Loucy (cell line): ENCODE data around the gene IKZF5.

Experiments
- H2AFZ ChIP-seq: fragments of 200-600 bp; sonication (generic); 2 replicates; pipeline ENCODE4 v1.6.0; 2016; ENCODE audit warnings: antibody characterized with exemption, mild to moderate bottlenecking, low read length, moderate library complexity
- H3F3A ChIP-seq: fragments of 200-600 bp; 2 replicates; pipeline ENCODE4 v1.6.0; 2016; ENCODE audit warnings: antibody characterized with exemption, low read depth, mild to moderate bottlenecking
- H3K27me3 ChIP-seq: fragments of 200-600 bp; sonication (generic); 2 replicates; pipeline ENCODE4 v1.6.1; 2014; ENCODE audit warnings: low read length, mild to moderate bottlenecking; ENCODE audit not compliant: insufficient read depth, poor library complexity, severe bottlenecking
- H3K36me3 ChIP-seq: fragments of 200-600 bp; sonication (generic); 2 replicates; pipeline ENCODE4 v1.6.1; 2016; ENCODE audit warnings: low read length; ENCODE audit not compliant: insufficient read depth
- H3K4me1 ChIP-seq: fragments of 200-600 bp; sonication (generic); 2 replicates; pipeline ENCODE4 v1.5.1; 2014; ENCODE audit warnings: low read length, mild to moderate bottlenecking; ENCODE audit not compliant: insufficient read depth, poor library complexity, severe bottlenecking
- H3K4me2 ChIP-seq: fragments of 200-600 bp; sonication (generic); 2 replicates; pipeline ENCODE4 v1.6.0; 2014; ENCODE audit warnings: antibody characterized with exemption, low read length, low read depth, mild to moderate bottlenecking; ENCODE audit not compliant: poor library complexity, severe bottlenecking
- H3K4me3 ChIP-seq: fragments of 200-600 bp; sonication (generic); 2 replicates; pipeline ENCODE4 v1.5.1; 2014; ENCODE audit warnings: low read length, mild to moderate bottlenecking, mixed read lengths; ENCODE audit not compliant: poor library complexity, severe bottlenecking
- H3K79me2 ChIP-seq: fragments of 200-600 bp; sonication (generic); 2 replicates; pipeline ENCODE4 v1.6.1; 2014; ENCODE audit warnings: low read length; ENCODE audit not compliant: insufficient read depth
- H3K9ac ChIP-seq: fragments of 200-600 bp; sonication (generic); 2 replicates; pipeline ENCODE4 v1.6.0; 2014; ENCODE audit warnings: mild to moderate bottlenecking, low read depth, low read length, moderate library complexity; ENCODE audit not compliant: poor library complexity, severe bottlenecking
- H3K9me2 ChIP-seq: fragments of 200-600 bp; sonication (generic); replicated peaks from 2 replicates; pipeline ENCODE4 v1.6.1; 2016; ENCODE audit warnings: low read depth, low read length, mixed read lengths
- H3K9me3 ChIP-seq: fragments of 200-600 bp; sonication (generic); 2 replicates; pipeline ENCODE4 v1.6.1; 2014; ENCODE audit warnings: mild to moderate bottlenecking, antibody characterized with exemption, low read length, low read depth; ENCODE audit not compliant: insufficient read depth
- H4K20me1 ChIP-seq: fragments of 200-600 bp; sonication (generic); 2 replicates; pipeline ENCODE4 v1.6.0; 2014; ENCODE audit warnings: antibody characterized with exemption, low read length, mild to moderate bottlenecking; ENCODE audit not compliant: insufficient read depth, poor library complexity, severe bottlenecking
- CTCF ChIP-seq: fragments of 200-600 bp; sonication (generic); conservative IDR thresholded peaks from 2 replicates; pipeline ENCODE4 v1.5.1; 2014; ENCODE audit warnings: mild to moderate bottlenecking, antibody characterized with exemption, low read length
- EZH2phosphoT487 ChIP-seq: fragments of 200-600 bp; IDR thresholded peaks from 2 replicates; pipeline ENCODE4 v1.6.1; 2018; ENCODE audit warnings: antibody characterized with exemption, mild to moderate bottlenecking, moderate library complexity, borderline replicate concordance

The IKZF5 gene

DNA sequence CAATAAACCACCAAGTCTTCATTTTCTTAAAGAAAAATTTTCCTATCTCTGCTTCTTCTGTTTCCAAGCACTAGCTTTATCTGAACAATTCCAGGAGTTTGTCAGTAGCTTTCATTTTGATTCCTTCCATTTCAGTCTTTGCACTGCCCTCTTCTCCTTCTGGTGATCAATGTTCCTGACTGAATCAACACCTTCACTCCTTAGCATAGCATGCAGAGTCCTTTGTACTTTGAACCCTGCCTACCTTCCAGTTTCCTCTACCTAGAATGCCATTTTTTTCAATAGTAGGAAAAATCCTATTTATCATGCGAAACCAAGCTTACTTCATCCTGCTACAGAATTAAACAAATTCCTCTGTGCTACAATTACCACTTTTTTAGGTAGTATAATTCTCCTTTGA is 52.7 kb downstream of the IKZF5 start:
- Histone ChIP-seq H3K4me2 (peak overlapping the region; percentile 93), H3K9me3 (no peaks in the 10 kb centered on the region), H3K79me2 (peaks cover 34% of the 10 kb centered on the region), H4K20me1 (no peaks in the 10 kb centered on the region), H3K4me1 (peaks cover 43% of the 10 kb centered on the region), H3K36me3 (no peaks in the 10 kb centered on the region), H3K27me3 (no peaks in the 10 kb centered on the region), H3F3A (no peaks in the 10 kb centered on the region), H3K4me3 (peak overlapping the region; percentile 93), H3K9me2 (no peaks in the 10 kb centered on the region), H3K9ac (peak overlapping the region; percentile 68), H2AFZ (no peak overlapping the region)
- TF ChIP-seq CTCF (no peak), EZH2phosphoT487 (no peak)

DNA sequence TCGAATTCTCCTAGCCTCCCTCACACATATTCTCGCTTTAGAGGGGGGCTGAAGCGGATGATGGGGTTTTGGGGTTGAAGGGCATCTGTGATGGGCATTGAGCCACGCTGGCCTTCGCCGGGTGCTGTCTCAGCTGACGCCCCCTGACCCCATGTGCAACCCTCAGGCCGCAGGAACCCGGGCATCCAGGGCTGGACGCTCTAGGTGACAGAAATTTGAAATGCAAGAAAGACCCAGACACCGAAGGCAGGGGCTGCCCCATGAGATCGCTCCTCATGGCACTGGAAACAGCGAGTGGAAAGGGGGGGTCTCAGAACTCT is 53.9 kb downstream of the IKZF5 start:
- H3K4me3 ChIP-seq: peak overlapping the region; percentile 93
- peak overlapping the region; percentile 87 for H2AFZ ChIP-seq

DNA sequence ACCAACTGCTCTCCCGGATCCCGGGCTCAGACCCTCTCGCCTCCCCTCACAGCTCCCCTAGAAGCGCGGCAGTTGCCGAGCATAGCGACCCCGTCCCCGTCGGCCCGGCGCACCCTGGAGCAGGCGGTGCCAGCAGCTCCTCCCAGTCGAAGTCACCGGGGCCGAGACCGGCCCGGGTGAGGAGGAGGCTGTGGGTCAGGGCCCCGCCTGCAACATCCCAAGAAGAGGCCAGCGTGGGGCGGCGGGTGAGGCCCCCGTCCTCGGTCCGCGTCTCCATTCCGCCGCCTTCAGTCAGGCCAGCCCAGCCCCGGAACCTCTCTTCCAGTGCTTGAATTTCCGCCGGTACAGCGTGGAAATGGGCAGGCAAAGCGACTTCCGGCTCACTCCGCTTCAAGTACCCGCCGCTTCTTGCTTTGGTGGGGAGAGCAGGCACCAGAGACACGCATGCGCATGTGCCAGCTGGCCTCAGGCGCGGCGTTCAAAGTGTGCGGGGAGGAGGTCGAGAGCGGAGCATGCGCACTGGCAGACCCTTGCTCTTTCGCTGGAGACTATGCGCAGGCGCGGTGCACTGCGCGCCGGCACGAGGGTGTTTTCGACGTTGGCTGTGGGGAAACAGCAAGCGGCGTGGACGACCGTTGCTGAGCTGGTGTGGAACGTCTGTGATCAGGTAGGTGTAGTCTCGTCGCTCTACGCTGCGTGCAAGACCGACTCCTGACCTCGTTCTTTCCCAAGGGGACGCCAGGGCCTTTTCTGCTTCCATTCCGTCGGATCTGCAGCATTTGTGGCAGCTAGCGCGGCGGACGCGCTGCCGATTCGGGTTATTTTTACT is 54.5 kb downstream of the IKZF5 start, which contains the start of gene C10orf88:
TSS of gene C10orf88 (minus strand) at position 326 of the 829 bp plus-strand sequence. CDS start at position 277, 49 bp downstream.
- Histone ChIP-seq H3K4me3 (peak within 1 kb of the TSS; percentile 93), H3K9ac (peak within 1 kb of the TSS; percentile 87), H3K27me3 (no peaks in the 10 kb centered on the region), H3K36me3 (no peaks in the 10 kb centered on the region), H4K20me1 (no peaks in the 10 kb centered on the region), H3K4me1 (peaks cover 55% of the 10 kb centered on the region), H3K9me3 (no peaks in the 10 kb centered on the region), H3K79me2 (peaks cover 34% of the 10 kb centered on the region), H3F3A (no peaks in the 10 kb centered on the region), H3K4me2 (peak within 1 kb of the TSS; percentile 99), H2AFZ (peak within 1 kb of the TSS; percentile 99), H3K9me2 (no peaks in the 10 kb centered on the region)
- TF ChIP-seq EZH2phosphoT487 (no peak), CTCF (no peak)

More for the DNA sequence above, 53.9 kb downstream of the IKZF5 start:
- Histone ChIP-seq H3K79me2 (peaks cover 34% of the 10 kb centered on the region), H3K4me1 (peaks cover 54% of the 10 kb centered on the region), H3K27me3 (no peaks in the 10 kb centered on the region), H4K20me1 (no peaks in the 10 kb centered on the region), H3K9ac (peak overlapping the region; percentile 68), H3F3A (no peaks in the 10 kb centered on the region), H3K9me3 (no peaks in the 10 kb centered on the region), H3K9me2 (no peaks in the 10 kb centered on the region), H3K4me2 (peak overlapping the region; percentile 93), H3K36me3 (no peaks in the 10 kb centered on the region)
- TF ChIP-seq EZH2phosphoT487: no peak

- TF ChIP-seq EZH2phosphoT487 (no peak), CTCF (no peak)
- H3K9me2 ChIP-seq: no peaks in the 10 kb centered on the region
- no peaks in the 10 kb centered on the region for H3F3A ChIP-seq
- peaks cover 19% of the 10 kb centered on the region for H3K79me2 ChIP-seq
- no peak overlapping the region for H2AFZ ChIP-seq
- H3K9me3 ChIP-seq: no peaks in the 10 kb centered on the region
- no peak overlapping the region for H3K9ac ChIP-seq
- no peaks in the 10 kb centered on the region for H3K27me3 ChIP-seq
- H3K36me3 ChIP-seq: no peaks in the 10 kb centered on the region
- H3K4me3 ChIP-seq: no peak overlapping the region
- peaks cover 22% of the 10 kb centered on the region for H3K4me1 ChIP-seq
- H4K20me1 ChIP-seq: no peaks in the 10 kb centered on the region
- H3K4me2 ChIP-seq: no peak overlapping the region
Measured at GRCh38 chr10:122949296-122949695, 59.3 kb downstream of the IKZF5 start.
